PFSK-1 (cell line): ENCODE data around the gene NUTF2.

ENCODE experiments used
- FOXP2 ChIP-seq: optimal IDR thresholded peaks from 2 replicates; pipeline ENCODE3; 2011; ENCODE audit warnings: borderline replicate concordance, control low read depth, inconsistent platforms; ENCODE audit not compliant: insufficient read depth; ENCODE audit errors: extremely low read length, extremely low read depth
- POLR2AphosphoS5 ChIP-seq: IDR thresholded peaks from 2 replicates; pipeline ENCODE4 v1.6.1; 2012; ENCODE audit warnings: low read depth, mild to moderate bottlenecking, control low read depth, low read length, moderate library complexity
- SIN3A ChIP-seq: IDR thresholded peaks from 2 replicates; pipeline ENCODE4 v1.6.1; 2012; ENCODE audit warnings: mild to moderate bottlenecking, low read length, moderate library complexity, borderline replicate concordance; ENCODE audit not compliant: insufficient read depth
- TAF1 ChIP-seq: IDR thresholded peaks from 2 replicates; pipeline ENCODE4 v1.6.1; 2012; ENCODE audit warnings: low read length, control low read depth, borderline replicate concordance; ENCODE audit not compliant: insufficient read depth
- TF ChIP-seq, protein P1 (sequence below), 2 experiments: IDR thresholded peaks; 2 replicates each; pipeline versions ENCODE4 v1.6.1 to v1.8.0; 2011 to 2012; ENCODE audit warnings: low read depth in 2 of 2, low read length in 2 of 2, control low read depth in 1 of 2, inconsistent platforms in 1 of 2, mild to moderate bottlenecking in 1 of 2, moderate library complexity in 1 of 2; ENCODE audit not compliant: insufficient read depth in 1 of 2

DNA sequence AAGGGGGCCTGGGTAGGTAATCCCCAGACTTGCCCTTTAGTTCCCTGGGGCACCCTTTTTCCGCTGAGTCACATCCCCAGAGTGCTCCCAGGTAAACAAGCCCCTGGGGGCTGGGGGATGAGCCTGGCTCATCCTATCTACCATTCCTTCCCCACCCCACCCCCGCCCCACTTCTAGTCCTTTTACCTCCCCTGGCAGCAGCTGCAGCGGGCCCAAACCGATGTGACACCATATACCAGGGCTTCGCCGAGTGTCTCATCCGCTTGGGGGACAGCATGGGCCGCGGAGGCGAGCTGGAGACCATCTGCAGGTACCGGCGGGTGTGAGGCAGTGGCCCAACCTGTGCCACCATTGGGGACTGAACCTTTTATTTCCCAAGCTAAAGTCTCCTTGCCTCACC, 38.8 kb downstream of the NUTF2 start:
- TF ChIP-seq POLR2AphosphoS5: no peak
- no peak for TF ChIP-seq TAF1
- TF ChIP-seq SIN3A: no peak
- TF ChIP-seq, protein P1, sequence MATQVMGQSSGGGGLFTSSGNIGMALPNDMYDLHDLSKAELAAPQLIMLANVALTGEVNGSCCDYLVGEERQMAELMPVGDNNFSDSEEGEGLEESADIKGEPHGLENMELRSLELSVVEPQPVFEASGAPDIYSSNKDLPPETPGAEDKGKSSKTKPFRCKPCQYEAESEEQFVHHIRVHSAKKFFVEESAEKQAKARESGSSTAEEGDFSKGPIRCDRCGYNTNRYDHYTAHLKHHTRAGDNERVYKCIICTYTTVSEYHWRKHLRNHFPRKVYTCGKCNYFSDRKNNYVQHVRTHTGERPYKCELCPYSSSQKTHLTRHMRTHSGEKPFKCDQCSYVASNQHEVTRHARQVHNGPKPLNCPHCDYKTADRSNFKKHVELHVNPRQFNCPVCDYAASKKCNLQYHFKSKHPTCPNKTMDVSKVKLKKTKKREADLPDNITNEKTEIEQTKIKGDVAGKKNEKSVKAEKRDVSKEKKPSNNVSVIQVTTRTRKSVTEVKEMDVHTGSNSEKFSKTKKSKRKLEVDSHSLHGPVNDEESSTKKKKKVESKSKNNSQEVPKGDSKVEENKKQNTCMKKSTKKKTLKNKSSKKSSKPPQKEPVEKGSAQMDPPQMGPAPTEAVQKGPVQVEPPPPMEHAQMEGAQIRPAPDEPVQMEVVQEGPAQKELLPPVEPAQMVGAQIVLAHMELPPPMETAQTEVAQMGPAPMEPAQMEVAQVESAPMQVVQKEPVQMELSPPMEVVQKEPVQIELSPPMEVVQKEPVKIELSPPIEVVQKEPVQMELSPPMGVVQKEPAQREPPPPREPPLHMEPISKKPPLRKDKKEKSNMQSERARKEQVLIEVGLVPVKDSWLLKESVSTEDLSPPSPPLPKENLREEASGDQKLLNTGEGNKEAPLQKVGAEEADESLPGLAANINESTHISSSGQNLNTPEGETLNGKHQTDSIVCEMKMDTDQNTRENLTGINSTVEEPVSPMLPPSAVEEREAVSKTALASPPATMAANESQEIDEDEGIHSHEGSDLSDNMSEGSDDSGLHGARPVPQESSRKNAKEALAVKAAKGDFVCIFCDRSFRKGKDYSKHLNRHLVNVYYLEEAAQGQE (IDR thresholded peaks at IDR 0.05; ENCODE audit: insufficient read depth in 1 of 2, low read depth in 2 of 2, low read length in 2 of 2): no peak
- TF ChIP-seq FOXP2: no peak
